Midbrain (tissue), 1 donor: Measurements from ENCODE around the gene HNRNPK.

Experiments used
- DNase-seq: peaks from one replicate; lab custom pipeline; 2025; lab: John Stamatoyannopoulos, UW

The HNRNPK gene

DNA sequence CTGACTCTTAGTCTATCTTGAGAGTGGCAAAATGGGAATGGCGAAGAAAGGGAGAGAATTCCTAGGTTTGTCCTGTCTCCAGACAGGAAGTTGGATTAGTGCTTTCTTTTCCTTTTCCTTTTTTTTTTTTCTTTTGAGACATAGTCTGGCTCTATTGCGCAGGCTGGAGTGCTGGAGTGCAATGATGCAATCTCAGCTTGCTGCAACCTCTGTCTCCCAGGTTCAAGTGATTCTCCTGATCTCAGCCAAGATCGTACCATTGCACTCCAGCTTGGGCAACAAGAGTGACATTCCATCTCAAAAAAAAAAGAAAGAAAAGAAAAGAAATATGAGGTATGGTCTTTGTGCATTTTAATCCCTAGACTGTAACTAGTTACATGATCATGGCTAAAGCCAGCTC, 46.2 kb downstream of the HNRNPK start:
- no peak for DNase-seq

DNA sequence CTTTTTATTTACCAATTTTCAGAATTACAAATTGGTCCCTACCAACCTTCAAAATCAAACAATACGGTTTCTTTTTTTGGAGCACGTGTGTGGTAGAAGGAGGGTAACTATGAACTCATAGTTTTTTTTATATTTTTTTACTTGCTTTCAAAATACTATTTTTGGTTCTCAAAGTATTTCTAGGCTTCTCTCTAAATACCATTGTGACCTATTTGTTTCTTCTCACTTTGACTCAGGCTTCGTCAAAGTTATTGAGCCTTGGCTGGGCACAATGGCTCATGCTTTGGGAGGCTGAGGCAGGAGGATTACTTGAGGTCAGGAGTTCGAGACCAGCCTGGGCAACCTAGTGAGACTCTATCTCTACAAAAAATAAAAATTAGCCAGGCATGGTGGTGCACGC, 47.2 kb downstream of the HNRNPK start:
- no peak for DNase-seq

DNA sequence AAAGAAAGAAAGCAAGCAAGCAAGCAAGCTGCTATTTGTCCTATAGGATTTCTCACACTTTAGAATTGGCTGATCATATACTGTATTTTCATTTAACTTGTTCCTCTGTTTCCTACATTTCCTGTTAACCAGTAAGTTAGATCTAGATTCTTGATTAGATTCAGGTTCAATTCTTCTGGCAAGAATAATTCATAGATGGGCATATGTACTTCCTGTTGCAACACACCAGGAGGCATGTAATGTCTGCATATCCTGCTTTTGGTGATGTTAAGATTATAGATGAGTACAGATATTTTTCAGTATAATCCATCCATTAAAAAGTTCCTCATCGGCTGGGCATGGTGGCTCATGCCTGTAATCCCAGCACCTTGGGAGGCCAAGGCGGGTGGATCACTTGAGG, 48.0 kb downstream of the HNRNPK start:
- DNase-seq = no peak

DNA sequence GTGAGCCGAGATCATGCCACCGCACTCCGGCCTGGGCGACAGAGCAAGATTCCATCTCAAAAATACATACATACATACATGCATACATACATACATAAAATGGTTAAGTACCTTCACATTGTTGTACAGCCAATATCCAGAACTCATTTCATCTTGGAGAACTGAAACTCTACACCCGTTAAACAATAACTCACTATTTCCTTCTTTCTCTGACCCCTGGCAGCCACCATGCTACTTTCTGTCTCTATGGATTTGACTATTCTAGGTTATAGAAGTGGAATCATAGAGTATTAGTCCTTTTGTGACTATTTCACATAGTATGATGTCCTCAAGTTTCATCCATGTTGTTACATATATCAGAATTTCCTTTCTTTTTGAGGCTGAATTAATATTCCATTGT, 49.1 kb downstream of the HNRNPK start:
- no peak for DNase-seq

- DNase-seq = no peak
Observed at GRCh38 chr9:83927591-83927990, 52.4 kb downstream of the HNRNPK start.

- peak; percentile 97 for DNase-seq
Observed at GRCh38 chr9:83920927-83921707, 58.9 kb downstream of the HNRNPK start, which contains the start of gene KIF27. Gene KIF27 (minus strand): TSS chr9:83921432. CDS start chr9:83915591, 5,841 bp downstream.

DNA sequence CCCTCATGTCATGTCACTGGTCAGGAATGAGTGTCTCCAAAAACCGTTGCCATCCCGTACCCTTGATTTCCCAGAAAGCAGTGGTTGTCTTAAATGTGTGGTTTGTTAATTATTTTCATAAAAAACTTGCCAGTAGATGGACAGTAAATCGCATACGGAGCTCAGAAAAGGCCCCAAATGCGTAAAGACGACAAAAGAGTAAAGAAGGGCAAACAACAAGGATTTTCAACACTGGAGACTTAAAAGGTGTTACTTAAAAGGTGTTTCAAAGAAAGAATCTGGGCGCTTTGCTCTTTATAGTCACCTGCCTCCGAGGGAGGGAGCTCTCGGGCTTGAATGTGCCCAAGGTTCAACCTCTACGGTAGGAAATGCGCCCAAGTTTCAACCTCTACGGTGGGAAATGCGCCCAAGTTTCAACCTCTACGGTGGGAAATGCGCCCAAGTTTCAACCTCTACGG, 59.5 kb downstream of the HNRNPK start:
- DNase-seq = peak; percentile 51

DNA sequence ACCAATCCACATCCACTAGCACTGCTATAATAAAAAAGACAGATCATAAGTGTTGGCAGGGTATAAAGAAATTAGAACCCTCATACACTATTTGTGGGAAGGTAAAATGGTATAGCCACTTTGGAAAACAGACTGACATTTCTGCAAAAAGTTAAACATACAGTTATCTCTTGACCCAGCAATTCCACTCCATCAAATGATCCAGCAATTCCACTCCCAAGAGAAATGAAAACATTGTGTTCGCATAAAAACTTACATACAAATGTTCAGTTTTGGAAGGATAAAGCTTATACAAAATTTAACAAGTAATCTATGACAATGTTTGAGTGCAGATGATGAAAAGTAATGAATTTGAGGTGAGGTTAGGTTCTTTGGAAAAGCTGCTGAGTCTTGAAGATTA, 60.9 kb downstream of the HNRNPK start:
- no peak for DNase-seq
